DMS53 (cell line): ENCODE measurements around the gene NOS1AP.
"Not testable (repeated sequence)": the region's sequence is repeated elsewhere in the genome, so short reads cannot be mapped to it uniquely, and the experiment has no call there.

ENCODE experiments used
- DNase-seq: peaks from one replicate; lab custom pipeline; 2025; lab: John Stamatoyannopoulos, UW

The NOS1AP gene

DNA sequence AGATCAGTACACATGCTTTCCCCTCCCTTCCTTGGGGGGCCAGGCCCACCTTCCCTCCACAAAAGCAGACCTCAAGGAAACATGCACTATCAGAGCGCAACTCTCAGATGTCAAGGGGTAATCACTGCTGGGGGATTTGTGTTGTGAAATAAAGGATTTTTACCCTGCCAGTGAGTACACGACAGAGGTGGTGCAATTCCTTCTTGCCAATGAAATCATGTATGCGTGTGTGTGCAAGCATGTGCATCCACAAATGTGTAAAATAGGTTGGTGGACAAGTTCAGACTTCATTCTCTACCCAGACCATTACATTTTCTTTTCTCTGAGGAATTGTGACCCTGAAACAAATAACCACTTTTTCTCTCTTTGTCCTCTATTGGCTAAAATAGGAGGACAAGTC is 9.8 kb upstream of the NOS1AP start:
- DNase-seq, result no peak

DNA sequence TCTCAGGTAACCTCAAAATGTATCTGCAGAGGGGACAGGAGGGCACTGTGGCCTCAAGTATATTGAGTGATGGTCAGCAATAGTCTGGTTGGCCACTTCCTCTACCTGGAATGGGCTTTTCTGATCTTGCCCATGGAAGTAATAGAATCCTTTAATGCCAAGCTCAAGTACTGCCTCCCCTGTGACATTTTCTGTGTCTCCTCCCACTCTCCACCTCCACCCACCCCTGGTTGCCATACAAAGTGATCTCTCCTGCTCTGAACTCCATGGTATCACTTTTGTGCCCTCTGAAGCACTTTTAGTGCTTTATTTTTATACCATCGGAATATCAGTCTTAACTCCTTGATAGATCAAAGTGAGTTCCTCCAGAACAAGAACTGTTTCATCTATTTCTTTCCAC is 9.2 kb upstream of the NOS1AP start:
- no peak for DNase-seq

- DNase-seq, result no peak
These were observed 6.9 kb upstream of the NOS1AP start for GRCh38 chr1:162062542-162063015.

GRCh38 chr1:162065016-162065415 is 4.5 kb upstream of the NOS1AP start:
- no peak for DNase-seq

- DNase-seq, result not testable (repeated sequence)
These were observed 2.7 kb upstream of the NOS1AP start for GRCh38 chr1:162066836-162067235.

DNA sequence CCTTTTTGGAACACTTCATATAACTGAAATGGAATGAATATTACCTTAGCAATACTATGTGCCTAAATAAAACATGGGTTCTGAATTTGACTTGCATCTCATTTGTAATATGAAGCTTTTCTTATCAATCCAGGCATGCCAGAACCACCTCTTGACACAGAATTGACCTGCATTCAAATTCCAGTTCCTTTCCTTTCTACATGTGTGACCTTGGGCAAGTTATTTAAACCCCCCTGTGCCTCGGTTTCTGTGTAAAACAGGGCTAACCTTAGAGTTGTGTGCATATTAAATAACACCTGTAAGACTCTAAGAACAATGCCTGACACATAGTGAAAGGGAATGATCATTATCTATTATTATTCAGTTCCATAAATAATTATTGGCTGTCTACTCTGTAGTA is 2.0 kb upstream of the NOS1AP start:
- no peak for DNase-seq

DNA sequence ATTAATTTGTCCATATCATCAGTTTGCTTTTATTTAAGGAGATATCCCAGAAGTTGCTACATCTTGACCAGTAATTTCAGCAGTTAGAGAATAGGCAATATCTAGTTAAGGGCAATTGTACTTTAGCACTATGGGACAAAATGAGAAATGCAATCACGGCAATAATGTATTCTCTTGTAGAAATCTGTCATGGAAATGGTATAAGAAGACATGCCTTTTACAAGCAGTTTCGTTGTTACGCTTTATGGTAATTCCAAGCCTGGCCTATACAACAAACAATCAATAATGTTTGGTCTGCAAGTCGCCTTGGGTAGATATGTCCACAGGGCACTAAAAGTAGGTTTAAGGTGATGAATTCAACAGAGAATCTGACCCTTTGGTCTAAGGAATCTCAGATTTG is 1.2 kb upstream of the NOS1AP start:
- no peak for DNase-seq

DNA sequence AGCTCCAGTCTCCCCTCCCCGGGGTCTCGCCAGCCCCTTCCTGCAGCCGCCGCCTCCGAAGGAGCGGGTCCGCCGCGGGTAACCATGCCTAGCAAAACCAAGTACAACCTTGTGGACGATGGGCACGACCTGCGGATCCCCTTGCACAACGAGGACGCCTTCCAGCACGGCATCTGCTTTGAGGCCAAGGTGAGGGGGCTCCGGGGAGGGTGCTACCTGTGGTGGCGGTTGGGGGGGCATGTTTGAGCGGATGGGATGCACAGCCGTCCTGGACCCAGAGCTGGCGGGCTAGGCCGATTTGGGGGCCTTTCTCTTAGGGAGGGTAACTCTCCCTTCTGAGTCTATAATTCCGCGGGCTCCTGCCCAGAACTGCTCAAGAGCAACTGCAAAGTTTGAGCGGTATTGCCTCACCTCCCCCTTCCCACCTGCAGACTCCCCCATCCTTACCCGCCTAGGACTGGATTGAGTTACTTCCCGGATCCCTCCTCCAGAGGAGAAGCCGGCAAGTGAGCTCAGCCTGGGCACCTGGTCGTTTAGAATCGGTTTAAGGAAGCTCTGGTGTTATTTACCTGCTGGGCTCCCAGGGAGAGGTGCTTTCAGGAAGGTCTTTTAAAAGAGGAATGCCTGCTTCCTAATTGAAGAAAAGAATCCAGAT is 730 bp downstream of the NOS1AP start:
- DNase-seq, result peak; percentile 75

GRCh38 chr1:162070825-162071224 is 1.3 kb downstream of the NOS1AP start:
- peak; percentile 48 for DNase-seq

DNA sequence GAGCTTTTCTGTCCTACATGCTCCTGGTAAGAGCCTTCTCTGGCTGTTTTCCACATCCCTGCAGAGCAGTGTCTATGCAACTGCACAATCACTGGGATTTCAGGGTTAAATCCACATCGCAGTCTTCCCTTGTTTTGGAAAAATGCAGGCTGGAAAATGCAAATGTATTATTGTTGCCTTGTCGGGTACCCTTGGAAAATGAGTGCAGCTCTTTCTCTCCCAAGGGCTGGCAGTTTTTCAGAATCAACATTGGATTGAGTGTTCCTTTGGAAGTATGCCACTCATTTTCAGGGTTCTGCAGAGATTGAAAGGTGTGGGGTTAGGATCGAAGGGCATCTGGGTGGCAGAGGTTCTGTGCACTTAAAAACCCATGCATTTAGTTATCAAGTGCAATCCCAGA is 3.2 kb downstream of the NOS1AP start:
- DNase-seq, result no peak

GRCh38 chr1:162074276-162075005 is 5.0 kb downstream of the NOS1AP start:
- no peak for DNase-seq

DNA sequence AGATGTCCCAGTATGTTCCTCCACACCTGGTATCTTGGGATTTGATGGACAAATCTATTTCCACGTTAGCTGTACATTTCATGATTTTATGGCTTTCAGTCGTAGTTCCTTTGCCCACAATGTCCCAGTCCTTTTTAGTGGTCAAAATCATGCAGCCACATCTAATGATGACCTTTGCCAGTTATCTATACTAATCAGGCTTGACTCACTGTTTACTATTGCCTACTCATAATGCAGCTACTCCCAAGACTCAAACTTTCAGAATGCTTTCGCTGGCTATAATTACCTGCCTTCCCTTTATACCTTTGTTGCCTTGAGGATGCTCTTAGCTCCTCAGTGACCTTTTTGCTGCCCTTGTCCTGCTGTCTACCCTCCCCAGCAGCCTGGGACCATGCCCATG is 6.4 kb downstream of the NOS1AP start:
- no peak for DNase-seq

DNA sequence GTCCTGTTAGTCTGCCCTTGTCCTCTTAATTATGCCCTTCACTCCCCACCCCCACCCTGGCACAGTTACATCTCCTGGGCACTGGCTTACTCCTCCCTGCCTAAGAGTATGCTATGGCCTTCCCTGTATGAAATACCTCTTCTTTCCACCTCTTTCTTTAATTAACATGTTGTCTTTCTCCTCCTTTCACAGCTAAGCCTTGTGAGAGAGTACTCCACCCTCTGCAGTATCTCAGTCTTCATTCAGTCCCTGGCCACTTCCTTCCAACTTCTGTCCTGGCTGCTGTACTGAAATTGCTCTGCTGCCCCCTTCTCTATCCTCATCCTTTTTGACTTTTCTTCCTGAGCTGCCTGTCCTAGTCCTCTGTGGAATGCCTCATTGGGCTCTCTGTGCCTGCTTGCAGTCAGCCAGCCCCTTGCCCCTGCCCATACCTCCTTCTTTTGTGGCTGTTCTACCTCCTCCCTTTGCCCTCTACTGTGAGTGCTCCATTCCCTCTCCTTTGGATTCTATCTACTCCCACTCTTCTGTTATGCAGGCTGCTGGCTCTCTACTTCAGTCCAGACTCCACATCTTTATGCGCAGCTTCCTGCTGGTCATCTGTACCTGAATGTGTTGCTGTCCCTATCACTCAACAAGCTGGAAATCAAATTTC is 8.3 kb downstream of the NOS1AP start:
- no peak for DNase-seq

- no peak for DNase-seq
These were observed 9.5 kb downstream of the NOS1AP start for GRCh38 chr1:162079030-162079429.

- no peak for DNase-seq
These were observed 11.1 kb downstream of the NOS1AP start for GRCh38 chr1:162080472-162081015.

DNA sequence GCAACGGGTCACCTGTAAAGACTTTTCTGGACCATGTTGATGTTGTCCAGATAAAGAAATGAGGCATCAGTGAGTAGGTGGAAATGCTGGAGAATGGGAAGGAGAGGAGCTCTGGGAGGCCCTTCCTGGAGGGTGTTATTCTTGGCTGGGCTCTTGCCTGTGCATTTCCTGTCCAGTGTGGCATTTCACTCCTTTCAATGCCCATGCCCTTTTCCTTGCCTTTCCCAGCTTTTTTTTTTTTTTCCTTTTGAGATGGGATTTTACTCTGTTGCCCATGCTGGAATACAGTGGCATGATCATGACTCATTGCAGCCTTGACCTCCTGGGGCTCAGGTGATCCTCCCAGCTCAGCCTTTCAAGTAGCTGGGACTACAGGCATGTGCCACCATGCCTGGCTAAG is 11.8 kb downstream of the NOS1AP start:
- DNase-seq, result peak; percentile 23

DNA sequence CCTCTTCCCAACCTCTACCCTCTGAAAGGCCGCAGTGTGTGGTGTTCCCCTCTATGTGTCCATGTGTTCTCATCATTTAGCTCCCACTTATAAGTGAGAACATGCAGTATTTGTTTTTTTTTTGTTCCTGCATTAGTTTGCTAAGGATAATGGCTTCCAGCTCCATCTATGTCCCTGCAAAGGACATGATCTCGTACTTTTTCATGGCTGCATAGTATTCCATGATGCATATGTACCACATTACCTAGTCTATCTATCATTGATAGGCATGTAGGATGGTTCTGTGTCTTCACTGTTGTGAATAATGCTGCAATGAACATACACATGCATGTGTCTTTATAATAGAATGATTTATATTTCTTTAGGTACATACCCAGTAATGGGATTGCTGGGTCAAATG is 12.6 kb downstream of the NOS1AP start:
- DNase-seq, result not testable (repeated sequence)

DNA sequence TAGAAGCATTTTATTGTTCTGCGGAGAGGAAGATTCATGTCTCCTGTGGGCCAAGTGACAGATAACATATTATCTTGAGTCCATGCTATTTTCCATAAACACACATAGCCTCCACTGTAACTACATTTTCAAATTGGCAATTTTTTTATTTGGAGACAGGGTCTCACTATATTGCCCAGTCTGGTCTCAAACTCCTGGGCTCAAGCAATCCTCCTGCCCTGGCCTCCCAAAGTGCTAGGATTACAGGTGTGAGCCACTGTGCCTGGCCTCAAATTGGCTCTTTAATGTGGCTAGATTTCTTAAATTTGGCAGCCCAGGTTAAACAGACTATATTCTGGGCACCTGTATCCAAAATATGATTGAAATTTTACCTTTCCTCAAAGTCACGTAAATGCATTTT is 13.8 kb downstream of the NOS1AP start:
- DNase-seq, result no peak

GRCh38 chr1:162085991-162086390 is 16.5 kb downstream of the NOS1AP start:
- DNase-seq, result no peak

DNA sequence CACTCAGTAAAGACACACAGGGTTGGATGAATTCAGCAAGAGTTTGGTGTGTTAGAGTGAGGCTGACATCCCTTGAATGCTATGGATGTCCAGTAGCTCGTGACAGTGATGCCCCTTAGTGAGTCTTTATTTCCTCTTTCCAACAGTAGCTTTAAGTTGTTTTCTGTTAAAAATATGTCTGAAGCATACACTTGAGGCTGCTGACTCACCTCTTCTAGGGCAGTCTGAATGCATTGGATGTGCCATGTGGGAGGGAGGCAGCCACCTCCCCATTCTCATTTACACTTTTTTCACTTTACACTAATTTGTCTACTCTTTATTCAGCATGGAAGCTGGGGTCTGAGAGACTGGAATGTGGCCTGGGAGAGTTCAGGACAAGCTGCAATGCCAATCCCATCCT is 17.6 kb downstream of the NOS1AP start:
- peak; percentile 32 for DNase-seq

- no peak for DNase-seq
These were observed 18.1 kb downstream of the NOS1AP start for GRCh38 chr1:162087574-162087973.

- DNase-seq, result no peak
These were observed 18.9 kb downstream of the NOS1AP start for GRCh38 chr1:162088281-162088969.
